Fibroblast of lung (primary cell): ENCODE data around the gene USP12. TPM values are rescaled to one million over a fixed set of nuclear protein-coding genes. Genes with fewer than 3 reads are reported as not detected.
A peak's percentile ranks its signal among the peaks of the same experiment; 100 is the strongest.
"Not testable (repeated sequence)": the region's sequence is repeated elsewhere in the genome, so short reads cannot be mapped to it uniquely, and the experiment has no call there.

Experiments used
- DNase-seq, 2 donors: peaks; one replicate each; pipeline versions ENCODE4 v3.0.0 to v3.0.0-alpha.2; 2010; ENCODE audit warnings: low read depth in 2 of 2
- H2AFZ ChIP-seq: 2 replicates; pipeline ENCODE4 v1.5.1; 2012; ENCODE audit warnings: low read length, control low read depth, inconsistent platforms
- H3K27ac ChIP-seq: 2 replicates; pipeline ENCODE4 v1.5.1; 2011; ENCODE audit warnings: low read length, control low read depth; ENCODE audit not compliant: insufficient read depth
- H3K27me3 ChIP-seq: 2 replicates; pipeline ENCODE4 v1.5.1; 2011; ENCODE audit warnings: mild to moderate bottlenecking, low read length; ENCODE audit not compliant: control insufficient read depth, insufficient read depth
- H3K36me3 ChIP-seq: 2 replicates; pipeline ENCODE4 v1.5.1; 2011; ENCODE audit warnings: low read length; ENCODE audit not compliant: control insufficient read depth, insufficient read depth
- H3K4me1 ChIP-seq: 2 replicates; pipeline ENCODE4 v1.5.1; 2011; ENCODE audit warnings: low read length; ENCODE audit not compliant: control insufficient read depth, insufficient read depth; ENCODE audit errors: extremely low read depth
- H3K4me2 ChIP-seq: 2 replicates; pipeline ENCODE4 v1.5.1; 2011; ENCODE audit warnings: low read length, control low read depth; ENCODE audit not compliant: insufficient read depth; ENCODE audit errors: extremely low read depth
- H3K4me3 ChIP-seq, 4 experiments: fragments of 200-600 bp in 1 of 4; sonication (generic) in 1 of 4; replicated peaks in 1 of 4; 2 replicates each; pipeline ENCODE4 v1.5.1; 2011 to 2016; ENCODE audit warnings: low read length in 4 of 4, low read depth in 3 of 4, mild to moderate bottlenecking in 3 of 4, control low read depth in 2 of 4, inconsistent platforms in 1 of 4, mixed read lengths in 1 of 4; ENCODE audit not compliant: insufficient read depth in 1 of 4; ENCODE audit errors: control extremely low read depth in 1 of 4
- H3K79me2 ChIP-seq: 2 replicates; pipeline ENCODE4 v1.5.1; 2012; ENCODE audit warnings: mild to moderate bottlenecking, low read length, inconsistent platforms; ENCODE audit not compliant: control insufficient read depth, insufficient read depth
- H3K9ac ChIP-seq: 2 replicates; pipeline ENCODE4 v1.5.1; 2011; ENCODE audit warnings: mild to moderate bottlenecking, low read length, control low read depth; ENCODE audit not compliant: insufficient read depth
- H3K9me3 ChIP-seq: 2 replicates; pipeline ENCODE4 v1.5.1; 2012; ENCODE audit warnings: low read depth, low read length; ENCODE audit not compliant: control insufficient read depth, insufficient read depth
- H4K20me1 ChIP-seq: 2 replicates; pipeline ENCODE4 v1.5.1; 2011; ENCODE audit warnings: low read length; ENCODE audit not compliant: control insufficient read depth, insufficient read depth; ENCODE audit errors: extremely low read depth
- CTCF ChIP-seq, 2 donors: IDR thresholded peaks in 1 of 2; conservative IDR thresholded peaks in 1 of 2; 1 replicate in 1 of 2; 2 replicates in 1 of 2; pipeline ENCODE4 v1.5.1; 2011 to 2012; ENCODE audit warnings: low read length in 2 of 2, control low read depth in 1 of 2, inconsistent platforms in 1 of 2, low read depth in 1 of 2, mild to moderate bottlenecking in 1 of 2
- EZH2 ChIP-seq: IDR thresholded peaks from 2 replicates; pipeline ENCODE4 v1.5.1; 2012; ENCODE audit warnings: low read length, control low read depth, mild to moderate bottlenecking; ENCODE audit errors: missing control alignments
- polyA plus RNA-seq, 2 donors: library from polyadenylated mRNA; depleted of rRNA in 1 of 2; stranded (reverse) in 1 of 2; unstranded in 1 of 2; fragments of >200 nt; gene quantifications; 2 replicates each; pipeline ENCODE4 v1.2.1, GENCODE V29; 2011 to 2012; ENCODE audit warnings: missing spikeins in 1 of 2
- total RNA-seq: library from RNA; depleted of rRNA; stranded (reverse); fragments of >200 nt; gene quantifications from 2 replicates; pipeline ENCODE4 v1.2.1, GENCODE V29; 2014

Gene USP12
- total and polyA plus RNA-seq, 2 donors (not counting 1 experiment from before 2014, with no cell fraction given) = 17.3 to 36.3 TPM

DNA sequence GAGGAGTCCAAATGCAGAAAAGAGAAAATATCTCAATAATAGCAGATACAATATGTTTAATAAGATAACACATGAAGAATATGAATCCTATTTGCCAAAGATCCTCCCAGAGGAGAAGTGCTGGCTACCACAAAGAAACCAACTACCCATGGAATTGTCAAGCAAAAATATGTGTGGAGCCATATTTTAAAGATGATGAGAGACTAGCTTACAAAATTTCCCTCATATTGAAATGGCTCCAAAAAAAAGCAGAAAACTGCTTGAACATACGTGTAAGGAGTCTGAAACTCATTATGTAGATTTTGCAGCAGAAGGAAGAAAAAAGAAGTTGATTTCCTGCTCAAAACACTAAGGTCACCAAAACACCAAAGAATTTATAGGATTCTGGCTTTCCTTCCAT is 94.2 kb downstream of the USP12 start:
- Histone ChIP-seq H3K79me2 (no peaks in the 10 kb centered on the region), H3K27ac (no peak overlapping the region), H3K9ac (no peak overlapping the region), H3K9me3 (no peaks in the 10 kb centered on the region), H2AFZ (no peak overlapping the region), H3K36me3 (peaks cover 1% of the 10 kb centered on the region), H3K27me3 (no peaks in the 10 kb centered on the region), H4K20me1 (no peaks in the 10 kb centered on the region), H3K4me3 (no peak overlapping the region), H3K4me1 (no peaks in the 10 kb centered on the region), H3K4me2 (no peak overlapping the region)
- TF ChIP-seq CTCF (conservative IDR thresholded peaks at IDR 0.05 in 1 of 2, IDR thresholded peaks at IDR 0.05 in 1 of 2; ENCODE audit: low read depth in 1 of 2, low read length in 2 of 2) (no peak), EZH2 (no peak)
- DNase-seq = no peak

DNA sequence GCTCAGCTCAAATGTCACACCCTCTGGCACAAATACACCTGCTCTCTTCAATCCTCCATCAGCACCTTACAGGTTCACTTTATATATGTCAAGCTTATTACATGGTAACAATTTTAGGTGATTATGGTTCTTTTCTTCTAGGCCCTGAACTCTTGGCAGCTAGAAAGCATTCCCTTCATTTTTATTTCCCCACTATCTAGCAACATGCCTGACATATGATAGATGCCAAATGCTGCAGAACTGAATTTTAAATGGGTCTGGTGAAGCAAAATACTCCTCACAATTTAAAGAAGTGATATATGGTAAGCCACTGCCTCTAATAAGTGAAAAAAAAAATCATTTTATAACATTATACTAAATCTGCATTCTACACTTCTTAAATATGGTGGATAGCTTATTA is 95.2 kb downstream of the USP12 start:
- H3K4me2 ChIP-seq = no peak overlapping the region
- peaks cover 1% of the 10 kb centered on the region for H3K36me3 ChIP-seq
- no peaks in the 10 kb centered on the region for H3K4me1 ChIP-seq
- H4K20me1 ChIP-seq = no peaks in the 10 kb centered on the region
- H2AFZ ChIP-seq = no peak overlapping the region
- no peak for TF ChIP-seq EZH2
- no peak for TF ChIP-seq CTCF (conservative IDR thresholded peaks at IDR 0.05 in 1 of 2, IDR thresholded peaks at IDR 0.05 in 1 of 2; ENCODE audit: low read depth in 1 of 2, low read length in 2 of 2)
- no peak overlapping the region for H3K4me3 ChIP-seq
- no peaks in the 10 kb centered on the region for H3K79me2 ChIP-seq
- no peak overlapping the region for H3K9ac ChIP-seq
- H3K9me3 ChIP-seq = no peaks in the 10 kb centered on the region
- H3K27ac ChIP-seq = no peak overlapping the region
- no peaks in the 10 kb centered on the region for H3K27me3 ChIP-seq
- DNase-seq = peak; percentile 45 to 62

GRCh38 chr13:27073186-27073585 is 98.4 kb downstream of the USP12 start:
- Histone ChIP-seq H3K79me2 (no peaks in the 10 kb centered on the region), H3K4me3 (no peak overlapping the region), H3K9ac (no peak overlapping the region), H3K27ac (no peak overlapping the region), H2AFZ (no peak overlapping the region), H3K9me3 (no peaks in the 10 kb centered on the region), H3K4me1 (no peaks in the 10 kb centered on the region), H4K20me1 (no peaks in the 10 kb centered on the region), H3K36me3 (peaks cover 1% of the 10 kb centered on the region), H3K4me2 (no peak overlapping the region), H3K27me3 (no peaks in the 10 kb centered on the region)
- DNase-seq = no peak
- TF ChIP-seq CTCF (conservative IDR thresholded peaks at IDR 0.05 in 1 of 2, IDR thresholded peaks at IDR 0.05 in 1 of 2; ENCODE audit: low read depth in 1 of 2, low read length in 2 of 2) (no peak), EZH2 (no peak)

DNA sequence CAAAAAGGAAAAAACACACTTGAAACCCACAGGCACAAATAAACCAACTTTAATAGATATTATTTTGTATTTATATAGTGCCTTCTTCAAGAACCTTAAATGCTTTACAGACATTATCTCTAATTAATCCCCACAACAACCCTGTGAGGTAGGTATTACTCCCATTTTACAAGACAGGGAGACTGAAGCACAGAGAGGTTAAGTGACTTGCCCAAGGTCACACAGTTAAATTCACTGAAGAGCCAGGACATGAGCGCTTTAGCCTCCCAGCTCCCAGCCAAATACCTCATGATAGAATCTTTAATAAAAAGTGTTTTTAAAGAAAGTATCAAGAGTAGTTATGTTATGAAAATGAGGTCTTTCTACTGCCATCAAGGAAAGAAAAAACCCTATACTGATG is 105.5 kb downstream of the USP12 start:
- H3K9me3 ChIP-seq, H3K4me1 ChIP-seq, H3K36me3 ChIP-seq, H3K27me3 ChIP-seq, H3K27ac ChIP-seq, H4K20me1 ChIP-seq, DNase-seq, H3K4me3 ChIP-seq, H3K9ac ChIP-seq, H3K79me2 ChIP-seq, H3K4me2 ChIP-seq, H2AFZ ChIP-seq: not testable (repeated sequence)
